LNCaP clone FGC (cell line): ENCODE data around the gene DOCK2.

Experiments used
- DNase-seq: peaks from one replicate; pipeline ENCODE4 v3.0.0-alpha.2; 2011; ENCODE audit warnings: low read depth
- H3K4me3 ChIP-seq: 2 replicates; pipeline ENCODE4 v1.5.1; 2011; ENCODE audit warnings: mild to moderate bottlenecking, low read depth, low read length, control low read depth
- CTCF ChIP-seq: IDR thresholded peaks from 2 replicates; pipeline ENCODE4 v1.5.1; 2012; ENCODE audit warnings: mild to moderate bottlenecking; ENCODE audit not compliant: control insufficient read depth, insufficient read depth; ENCODE audit errors: extremely low read depth

Gene DOCK2

GRCh38 chr5:169801324-169801777 lies 164.3 kb downstream of the DOCK2 start:
- TF ChIP-seq CTCF, result no peak
- DNase-seq, result peak; percentile 18
- no peak overlapping the region for H3K4me3 ChIP-seq

- no peak for TF ChIP-seq CTCF
- no peak for DNase-seq
- no peak overlapping the region for H3K4me3 ChIP-seq
Measured at GRCh38 chr5:169801781-169802180, 164.7 kb downstream of the DOCK2 start.

GRCh38 chr5:169803077-169803981 lies 166.3 kb downstream of the DOCK2 start:
- H3K4me3 ChIP-seq, result no peak overlapping the region
- DNase-seq, result no peak
- TF ChIP-seq CTCF, result no peak

GRCh38 chr5:169804861-169805260 lies 167.8 kb downstream of the DOCK2 start:
- DNase-seq, result no peak
- no peak overlapping the region for H3K4me3 ChIP-seq

GRCh38 chr5:169805527-169805934 lies 168.5 kb downstream of the DOCK2 start:
- no peak overlapping the region for H3K4me3 ChIP-seq
- no peak for TF ChIP-seq CTCF
- DNase-seq, result no peak

More at GRCh38 chr5:169804861-169805260, 167.8 kb downstream of the DOCK2 start:
- TF ChIP-seq CTCF, result no peak

- no peak overlapping the region for H3K4me3 ChIP-seq
- no peak for TF ChIP-seq CTCF
- DNase-seq, result no peak
Measured at GRCh38 chr5:169805937-169806700, 169.0 kb downstream of the DOCK2 start.
